ENCODE data around the gene SCN4A.

Gene SCN4A

GRCh38 chr17:64001763-64002529 is 29.2 kb upstream of the SCN4A start:
- DNase-seq, result no peak

- DNase-seq, result no peak
Observed at GRCh38 chr17:64001091-64001579, 28.4 kb upstream of the SCN4A start.

GRCh38 chr17:63999680-64000531 is 27.2 kb upstream of the SCN4A start:
- DNase-seq, result no peak

DNA sequence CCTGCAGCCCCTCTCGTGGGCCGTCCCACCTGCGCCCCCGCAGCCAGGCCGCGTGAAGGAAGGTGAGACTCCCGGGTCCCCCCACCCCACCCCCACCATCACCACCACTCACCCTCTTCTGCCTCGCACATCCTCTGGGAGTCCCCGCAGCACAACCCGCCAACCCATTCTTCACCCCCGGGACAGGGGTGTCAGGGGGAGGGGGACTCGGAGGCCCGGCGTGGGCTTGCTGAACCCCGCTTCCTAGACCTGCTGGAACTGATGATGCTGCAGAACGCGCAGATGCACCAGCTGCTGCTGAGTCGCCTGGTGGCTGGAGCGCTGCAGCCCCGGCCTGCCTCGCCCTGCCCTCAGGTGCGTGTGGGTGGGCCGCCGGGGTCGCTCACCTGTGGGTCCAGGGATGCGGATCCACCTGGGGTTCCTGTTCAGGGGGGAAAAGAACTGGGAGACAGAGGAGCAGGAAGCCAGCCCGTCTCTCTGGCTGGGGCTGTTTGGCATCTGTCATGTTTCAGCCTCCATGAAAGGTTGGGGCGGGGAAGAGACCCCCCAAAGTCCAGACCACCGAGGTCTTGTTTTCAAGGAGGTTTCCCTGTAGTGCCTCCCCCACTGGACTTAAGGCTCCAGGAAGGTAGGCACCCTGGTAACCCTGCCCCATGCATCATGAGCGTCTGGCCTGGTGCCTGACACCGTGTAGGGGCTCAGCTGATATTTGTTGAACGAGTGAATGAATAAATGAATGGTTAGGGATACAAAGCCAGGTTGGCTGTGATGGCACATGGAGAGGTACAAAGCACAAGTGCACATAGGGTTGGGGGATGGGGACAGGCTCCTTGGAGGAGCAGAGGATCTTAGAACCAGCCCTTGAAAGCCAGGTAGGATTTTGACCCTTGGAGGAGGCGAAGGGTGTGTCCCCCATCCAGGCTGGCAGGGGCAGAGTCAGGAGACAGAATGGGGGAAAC is 26.3 kb upstream of the SCN4A start:
- DNase-seq, result no peak

GRCh38 chr17:63998050-63998720 is 25.5 kb upstream of the SCN4A start, which contains the start of gene PRR29:
TSS of gene PRR29 (plus strand) at chr17:63998351. CDS start at chr17:63998365, 14 bp downstream.
- peak; percentile 54 for DNase-seq

GRCh38 chr17:63997341-63998048 is 24.8 kb upstream of the SCN4A start:
- DNase-seq, result no peak

- DNase-seq, result no peak
Observed at GRCh38 chr17:63996430-63997182, 23.9 kb upstream of the SCN4A start.

DNA sequence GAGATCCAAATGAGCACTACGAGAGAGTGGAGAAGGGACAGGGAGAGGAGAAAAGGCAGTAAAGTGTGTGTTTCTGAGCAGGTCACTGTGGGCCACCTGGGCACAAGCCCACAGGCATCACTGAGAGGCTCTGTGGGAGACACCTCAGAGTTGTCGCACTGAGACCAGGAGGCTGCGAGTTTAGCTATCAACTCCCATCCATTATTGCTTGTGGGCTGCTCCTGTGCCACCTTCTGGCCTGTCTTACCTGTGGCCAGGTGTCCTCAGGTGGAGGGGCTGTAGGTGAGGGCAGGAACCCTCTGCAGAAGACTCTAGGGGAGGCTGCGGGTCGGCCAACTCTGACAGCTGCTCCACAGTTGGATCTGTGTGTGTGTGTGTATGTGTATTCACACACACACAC is 22.9 kb upstream of the SCN4A start:
- DNase-seq, result no peak

GRCh38 chr17:63993368-63993985 is 20.8 kb upstream of the SCN4A start:
- DNase-seq, result no peak

GRCh38 chr17:63991611-63992010 is 18.9 kb upstream of the SCN4A start:
- no peak for DNase-seq

DNA sequence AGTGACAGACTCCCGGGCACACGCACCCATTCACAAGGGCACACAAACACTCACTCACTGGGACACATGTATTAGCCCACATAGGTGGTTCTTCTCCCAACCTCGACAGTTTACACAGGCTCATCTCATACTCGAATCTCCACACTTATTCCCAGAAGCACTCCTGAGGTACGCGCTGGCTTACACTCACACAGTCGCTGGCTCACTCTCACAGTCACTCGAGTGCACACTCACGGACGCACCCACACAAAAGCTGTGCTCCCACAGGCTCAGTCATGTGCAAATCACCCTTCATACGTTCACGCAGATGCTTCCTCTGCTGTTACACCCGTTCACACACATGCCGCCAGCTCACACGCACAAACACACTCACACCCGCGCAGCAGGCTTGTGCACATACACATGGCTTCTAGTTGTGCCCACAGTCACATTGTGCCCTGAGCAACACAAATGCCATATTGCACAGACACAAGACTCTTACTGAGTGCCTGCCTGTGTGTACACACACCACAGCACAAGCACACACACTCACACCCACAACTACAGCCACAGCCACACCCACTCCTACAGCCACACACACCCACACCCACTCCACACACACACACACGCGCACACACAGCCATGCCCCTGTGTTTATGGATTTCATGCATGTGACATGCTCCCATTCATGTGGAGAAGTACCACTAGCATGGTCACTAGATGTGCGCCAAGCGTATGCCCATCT is 17.1 kb upstream of the SCN4A start:
- DNase-seq, result no peak

GRCh38 chr17:63988741-63989621 is 16.3 kb upstream of the SCN4A start:
- peak; percentile 48 for DNase-seq

DNA sequence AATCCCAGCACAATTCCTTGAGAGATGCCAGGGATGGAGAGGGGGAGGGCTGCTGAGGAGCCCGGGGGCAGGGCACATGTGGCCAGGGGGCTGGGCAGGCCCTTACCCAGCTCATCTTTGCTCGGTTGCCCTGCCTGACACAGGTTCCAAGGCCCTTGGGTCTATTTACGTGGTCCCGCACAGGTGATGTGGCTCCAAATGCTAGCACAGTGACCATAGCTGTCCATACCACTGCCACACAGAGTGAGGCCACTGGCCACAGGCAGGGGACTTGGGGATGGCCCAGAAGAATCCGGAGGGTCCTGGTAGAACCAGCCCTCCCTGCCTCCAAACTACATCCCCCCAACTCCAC is 15.4 kb upstream of the SCN4A start:
- DNase-seq, result no peak

DNA sequence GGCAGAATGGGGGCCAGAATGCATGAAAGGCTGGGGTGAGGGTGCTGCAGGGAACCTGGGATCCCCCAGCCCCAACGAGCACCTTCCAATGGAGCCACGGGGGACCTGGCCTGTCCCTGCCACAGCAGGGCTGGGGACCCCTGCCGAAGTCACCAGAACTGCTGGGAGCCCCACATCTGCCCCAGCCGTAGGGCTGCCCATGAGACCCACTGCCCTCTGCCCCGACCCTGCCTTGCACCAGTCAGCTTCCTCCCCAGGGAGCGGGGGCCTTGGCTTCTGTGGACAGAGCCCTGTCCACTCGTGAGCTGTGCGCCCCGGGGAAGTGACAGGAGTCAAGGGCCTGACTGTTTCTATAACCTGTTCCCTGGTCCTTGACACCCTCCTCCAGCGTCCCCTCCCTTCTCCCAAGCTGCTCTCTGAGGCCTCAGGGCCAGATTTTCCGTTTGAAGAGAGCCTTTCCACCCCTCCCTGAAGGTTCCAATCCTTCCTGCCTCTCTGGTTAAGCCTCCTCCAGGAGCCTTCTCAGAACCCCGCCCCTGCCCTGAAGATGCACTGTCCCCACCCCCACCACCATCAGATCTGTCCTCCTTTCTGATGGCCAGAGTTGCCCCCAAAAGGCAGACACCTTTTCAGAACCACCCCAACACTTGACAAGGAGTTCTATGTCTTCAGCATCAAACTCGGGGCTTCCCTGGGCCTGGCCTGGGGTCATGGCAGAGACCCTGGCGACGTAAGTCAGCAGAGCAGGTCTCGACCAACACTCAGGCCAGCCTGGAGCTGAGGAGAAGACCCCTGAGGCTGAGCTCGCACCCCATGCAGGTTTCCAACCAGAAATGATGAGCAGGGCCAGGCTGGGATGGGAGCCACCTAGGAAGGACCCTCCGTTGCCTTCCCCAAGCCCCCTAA is 14.8 kb upstream of the SCN4A start:
- DNase-seq, result no peak

- DNase-seq, result no peak
Observed at GRCh38 chr17:63986821-63987220, 14.1 kb upstream of the SCN4A start.

GRCh38 chr17:63985387-63986140 is 12.8 kb upstream of the SCN4A start:
- DNase-seq, result no peak
